ENCODE measurements around the gene CRIM1.

- TF ChIP-seq CTCF (conservative IDR thresholded peaks at IDR 0.05) (no peak), EZH2 (IDR thresholded peaks at IDR 0.05; ENCODE audit: low read depth) (no peak)
Measured at GRCh38 chr2:36511858-36512603, 156.5 kb downstream of the CRIM1 start.

Measured in PC-9 (cell line).